Spleen (tissue), 7 donors: ENCODE results near the gene MALT1.

ENCODE experiments used
- CTCF ChIP-seq, 11 experiments: fragments of 200-600 bp in 7 of 11; fragments of 450-650 bp in 4 of 11; sonication (generic) in 4 of 11; IDR thresholded peaks in 8 of 11; conservative IDR thresholded peaks in 3 of 11; 1 replicate in 7 of 11; 2 replicates in 4 of 11; pipeline versions ENCODE4 v1.4.0 to v1.8.0; 2016 to 2021; ENCODE audit warnings: antibody characterized with exemption in 11 of 11, inconsistent platforms in 4 of 11, mild to moderate bottlenecking in 1 of 11
- POLR2A ChIP-seq, 3 donors: fragments of 450-650 bp; IDR thresholded peaks; one replicate each; pipeline ENCODE4 v1.5.1; 2017; ENCODE audit warnings: antibody characterized with exemption in 3 of 3, mild to moderate bottlenecking in 1 of 3
- donor health status: DM: no; HTN: no; CAD: no; lungs with moderate emphysema.
- donor health status: DM: no; HTN: no; CAD: no.
- donor health status: DM: no; HTN: no; CAD: no.

DNA sequence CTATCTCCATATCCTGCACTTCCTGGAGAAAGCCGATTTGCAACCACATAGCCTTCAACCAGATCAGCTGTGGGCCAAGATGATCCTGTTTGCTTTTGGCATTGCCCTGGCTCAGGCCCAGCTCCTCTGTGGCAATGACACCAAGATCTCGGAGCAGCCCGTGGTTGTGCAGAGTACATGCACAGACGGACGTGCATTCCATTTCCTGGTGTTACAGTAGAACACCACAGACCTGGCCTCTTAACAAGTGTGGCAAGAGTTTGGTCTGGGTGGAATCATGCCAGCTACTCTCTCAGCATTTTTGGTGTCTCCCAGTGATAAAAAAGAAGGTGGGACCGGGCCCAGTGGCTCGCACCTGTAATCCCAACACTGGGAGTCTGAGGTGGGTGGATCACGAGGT is 20.0 kb downstream of the MALT1 start:
- no peak for TF ChIP-seq POLR2A (IDR thresholded peaks at IDR 0.05)
- TF ChIP-seq CTCF (IDR thresholded peaks at IDR 0.05 in 8 of 11, conservative IDR thresholded peaks at IDR 0.05 in 3 of 11) = no peak
